Thyroid gland (tissue), 4 donors: Measurements from ENCODE around the gene SIX1. TPM values are rescaled to one million over a fixed set of nuclear protein-coding genes. Genes with fewer than 3 reads are reported as not detected.

Source experiments
- DNase-seq, 2 donors: peaks; one replicate each; pipeline ENCODE4 v3.0.0-alpha.2; 2019
- H3K27ac ChIP-seq, 3 donors: fragments of 200-600 bp; sonication (generic); 1 replicate in 2 of 3; 2 replicates in 1 of 3; pipeline ENCODE4 v1.5.1; 2016 to 2019; ENCODE audit warnings: mild to moderate bottlenecking in 1 of 3, moderate library complexity in 1 of 3
- H3K27me3 ChIP-seq: fragments of 200-600 bp; sonication (generic); one replicate; pipeline ENCODE4 v1.5.1; 2019
- H3K36me3 ChIP-seq, 2 donors: fragments of 200-600 bp; sonication (generic); one replicate each; pipeline ENCODE4 v1.5.1; 2016 to 2019
- H3K4me1 ChIP-seq, 2 donors: fragments of 200-600 bp; sonication (generic); one replicate each; pipeline ENCODE4 v1.5.1; 2017 to 2019
- H3K4me3 ChIP-seq, 3 donors: fragments of 200-600 bp; sonication (generic); replicated peaks in 1 of 3; 1 replicate in 2 of 3; 2 replicates in 1 of 3; pipeline ENCODE4 v1.5.1; 2016; ENCODE audit warnings: mild to moderate bottlenecking in 1 of 3
- H3K9me3 ChIP-seq: fragments of 200-600 bp; sonication (generic); one replicate; pipeline ENCODE4 v1.5.1; 2017
- CTCF ChIP-seq, 6 experiments: fragments of 200-600 bp in 3 of 6; fragments of 450-650 bp in 3 of 6; sonication (generic) in 3 of 6; IDR thresholded peaks; one replicate each; pipeline ENCODE4 v1.5.1; 2016 to 2019; ENCODE audit warnings: antibody characterized with exemption in 6 of 6, mild to moderate bottlenecking in 2 of 6, inconsistent platforms in 1 of 6, moderate library complexity in 1 of 6
- POLR2A ChIP-seq, 2 donors: fragments of 450-650 bp; IDR thresholded peaks; one replicate each; pipeline ENCODE4 v1.6.1; 2017; ENCODE audit warnings: antibody characterized with exemption in 2 of 2, mild to moderate bottlenecking in 2 of 2, moderate library complexity in 1 of 2
- WGBS, 2 donors: methylation state at CpG; one replicate each; pipeline ENCODE4 v1.1.5; 2017; 5-methylcytosine and 5-hydroxymethylcytosine counted together
- intact Hi-C: fragments of 100-400 bp; cut with DNase I; formaldehyde crosslinking; loops from one replicate; pipeline ENCODE4 v1.15.1; 2023
- total RNA-seq, 4 donors: library from RNA; depleted of rRNA; stranded (reverse); fragments of >200 nt; gene quantifications; one replicate each; pipeline ENCODE4 v1.2.3, GENCODE V29; 2016

SIX1 gene
- total RNA-seq, 4 donors from 2014 or later = 2.1 to 3.6 (median 2.7) TPM

GRCh38 chr14:60631842-60632241 lies 17.4 kb downstream of the SIX1 start:
- Histone ChIP-seq H3K4me1 (no peaks in the 10 kb centered on the region), H3K27ac (no peak overlapping the region), H3K36me3 (no peaks in the 10 kb centered on the region), H3K4me3 (no peak overlapping the region), H3K27me3 (no peaks in the 10 kb centered on the region), H3K9me3 (no peaks in the 10 kb centered on the region)
- no peak for DNase-seq
- intact Hi-C loops = no loop called here
- no peak for TF ChIP-seq POLR2A (IDR thresholded peaks at IDR 0.05)
- TF ChIP-seq CTCF (IDR thresholded peaks at IDR 0.05) = no peak
- 86 to 91% methylated on average over 2 of the region's 2 CpGs for WGBS, 2 donors

- Histone ChIP-seq H3K9me3 (no peaks in the 10 kb centered on the region), H3K27ac (no peak overlapping the region), H3K4me1 (no peaks in the 10 kb centered on the region), H3K36me3 (no peaks in the 10 kb centered on the region), H3K27me3 (no peaks in the 10 kb centered on the region), H3K4me3 (no peak overlapping the region)
- no peak for DNase-seq
- no peak for TF ChIP-seq POLR2A (IDR thresholded peaks at IDR 0.05)
- intact Hi-C loops = no loop called here
Measured at GRCh38 chr14:60630129-60630528, 19.1 kb downstream of the SIX1 start.

GRCh38 chr14:60628892-60629291 lies 20.4 kb downstream of the SIX1 start:
- WGBS, 2 donors = 78 to 80% methylated on average over 1 of the region's 1 CpG
- TF ChIP-seq POLR2A (IDR thresholded peaks at IDR 0.05) = no peak
- no peak for TF ChIP-seq CTCF (IDR thresholded peaks at IDR 0.05)
- no peaks in the 10 kb centered on the region for H3K4me1 ChIP-seq
- no peaks in the 10 kb centered on the region for H3K36me3 ChIP-seq
- intact Hi-C loops = loop anchor here (5.0 kb wide), 1 partner anchor 393 kb away; no protein-coding TSS in a partner anchor
- DNase-seq = no peak
- H3K4me3 ChIP-seq = no peak overlapping the region
- H3K27ac ChIP-seq = no peak overlapping the region
- no peaks in the 10 kb centered on the region for H3K27me3 ChIP-seq
- no peaks in the 10 kb centered on the region for H3K9me3 ChIP-seq

- H3K27ac ChIP-seq = no peak overlapping the region
Measured at GRCh38 chr14:60622917-60623257, 26.4 kb downstream of the SIX1 start.

GRCh38 chr14:60622210-60622916 lies 26.9 kb downstream of the SIX1 start:
- TF ChIP-seq POLR2A (IDR thresholded peaks at IDR 0.05) (no peak), CTCF (IDR thresholded peaks at IDR 0.05) (no peak)
- H3K36me3 ChIP-seq = no peaks in the 10 kb centered on the region
- intact Hi-C loops = loop anchor here (5.0 kb wide), 1 partner anchor 630 kb away; no protein-coding TSS in a partner anchor
- H3K9me3 ChIP-seq = no peaks in the 10 kb centered on the region
- no peak for DNase-seq
- no peak overlapping the region for H3K4me3 ChIP-seq
- no peaks in the 10 kb centered on the region for H3K27me3 ChIP-seq
- peaks cover 0 to 24% of the 10 kb centered on the region in 2 donors for H3K4me1 ChIP-seq
- 69% methylated on average over 5 of the region's 5 CpGs for WGBS, 2 donors
- peak overlapping the region in 1 of 3 donors; percentile 9 for H3K27ac ChIP-seq

More at GRCh38 chr14:60622917-60623257, 26.4 kb downstream of the SIX1 start:
- intact Hi-C loops = loop anchor here (5.0 kb wide), 1 partner anchor 629 kb away; no protein-coding TSS in a partner anchor
- H3K4me1 ChIP-seq = peaks cover 0 to 21% of the 10 kb centered on the region in 2 donors
- WGBS, 2 donors = 59 to 68% methylated on average over 2 of the region's 2 CpGs
- H3K4me3 ChIP-seq = no peak overlapping the region
- DNase-seq = no peak
- no peaks in the 10 kb centered on the region for H3K9me3 ChIP-seq
- H3K27me3 ChIP-seq = no peaks in the 10 kb centered on the region
- no peak for TF ChIP-seq CTCF (IDR thresholded peaks at IDR 0.05)
- no peak for TF ChIP-seq POLR2A (IDR thresholded peaks at IDR 0.05)
- H3K36me3 ChIP-seq = no peaks in the 10 kb centered on the region
